Colonic mucosa (tissue), 4 donors: ENCODE results near the gene GOSR2. TPM values are rescaled to one million over a fixed set of nuclear protein-coding genes. Genes with fewer than 3 reads are reported as not detected.

Experiments
- DNase-seq: peaks from one replicate; pipeline ENCODE4 v3.0.0-alpha.2; 2020
- H3K27ac ChIP-seq: fragments of 200-600 bp; one replicate; pipeline ENCODE4 v1.8.0; 2021
- H3K27me3 ChIP-seq: fragments of 200-600 bp; one replicate; pipeline ENCODE4 v1.8.0; 2021
- H3K36me3 ChIP-seq: fragments of 200-600 bp; one replicate; pipeline ENCODE4 v1.8.0; 2021
- H3K4me1 ChIP-seq: fragments of 200-600 bp; one replicate; pipeline ENCODE4 v1.8.0; 2021; ENCODE audit warnings: mild to moderate bottlenecking
- H3K4me3 ChIP-seq: fragments of 200-600 bp; one replicate; pipeline ENCODE4 v1.8.0; 2021
- H3K9ac ChIP-seq, 2 donors: one replicate each; pipeline ENCODE4 v1.7.0; 2013; ENCODE audit warnings: control low read depth in 2 of 2, low read depth in 2 of 2, low read length in 2 of 2
- H3K9me3 ChIP-seq: fragments of 200-600 bp; one replicate; pipeline ENCODE4 v1.8.0; 2021
- CTCF ChIP-seq: fragments of 200-600 bp; IDR thresholded peaks from one replicate; pipeline ENCODE4 v1.8.0; 2022; ENCODE audit warnings: antibody characterized with exemption, mild to moderate bottlenecking
- intact Hi-C: fragments of 100-400 bp; cut with DNase I; formaldehyde crosslinking; loops from one replicate; pipeline ENCODE4 v1.14.1; 2022
- total RNA-seq, 2 donors: library from RNA; stranded (reverse); fragmentation: NEBNext Ultra II Directional in 1 of 2; extraction: Animal tissue kit (Norgen Biotek cat#: 25700) in 1 of 2; gene quantifications; one replicate each; pipeline ENCODE4 v1.2.1, GENCODE V29; 2021
- donor health status: healthy.
- donor health status: DM: no; HTN: no; CAD: no.
- donor health status: DM: no; HTN: no; CAD: no.

GOSR2 gene
- total RNA-seq, 2 donors from 2014 or later = 36.5 to 39.4 TPM

DNA sequence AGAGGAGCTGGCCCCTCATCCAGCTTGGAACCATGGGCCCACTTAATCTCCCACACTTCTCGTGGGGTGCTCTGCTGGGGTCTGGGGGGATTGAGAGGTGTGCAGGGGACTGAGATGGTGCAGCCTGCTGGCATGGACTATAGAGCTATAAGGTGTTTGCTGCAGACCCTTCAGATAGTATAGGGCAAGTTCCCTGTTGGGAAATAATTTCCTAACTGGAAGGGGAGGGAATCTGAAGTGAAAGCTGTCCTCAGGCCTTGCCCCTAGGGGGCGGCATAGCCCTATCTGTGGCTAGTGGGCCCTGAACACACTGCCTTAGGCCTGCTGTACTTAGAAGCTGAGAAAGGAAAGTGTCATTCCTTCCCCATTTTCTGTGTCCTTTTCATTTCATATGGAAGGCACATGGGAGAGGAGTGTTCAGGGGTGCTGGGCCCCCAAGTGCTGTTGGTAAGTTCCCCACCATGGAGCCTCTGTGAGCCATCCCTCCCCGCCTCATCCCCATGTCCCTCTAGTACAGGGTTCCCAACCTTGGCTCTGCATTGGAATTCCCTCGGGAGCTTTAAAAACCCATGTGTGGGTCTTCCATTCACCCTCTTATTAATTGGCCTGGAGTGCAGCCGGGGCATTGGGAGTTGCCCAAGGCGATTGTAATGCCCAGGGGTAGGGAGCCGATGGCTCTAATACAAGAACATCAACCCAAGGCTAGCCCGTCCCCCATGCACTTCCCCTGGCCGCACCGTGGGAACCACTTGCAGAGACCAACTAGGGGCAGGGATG is 19.7 kb downstream of the GOSR2 start:
- Histone ChIP-seq H3K27me3 (no peaks in the 10 kb centered on the region), H3K9ac (no peak overlapping the region), H3K4me3 (no peak overlapping the region), H3K36me3 (peaks cover 9% of the 10 kb centered on the region), H3K4me1 (no peaks in the 10 kb centered on the region), H3K27ac (no peak overlapping the region), H3K9me3 (no peaks in the 10 kb centered on the region)
- intact Hi-C loops = loop anchor here (2.0 to 5.0 kb wide), 2 partner anchors 58 to 100 kb away; no protein-coding TSS in a partner anchor
- peak; percentile 76 for TF ChIP-seq CTCF
- DNase-seq = peak; percentile 71

GRCh38 chr17:46943218-46943500 is 20.2 kb downstream of the GOSR2 start:
- Histone ChIP-seq H3K4me1 (no peaks in the 10 kb centered on the region), H3K9ac (no peak overlapping the region), H3K27ac (no peak overlapping the region), H3K9me3 (no peaks in the 10 kb centered on the region), H3K27me3 (no peaks in the 10 kb centered on the region), H3K4me3 (no peak overlapping the region), H3K36me3 (peaks cover 9% of the 10 kb centered on the region)
- intact Hi-C loops = loop anchor here (2.0 to 5.0 kb wide), 2 partner anchors 58 to 101 kb away; no protein-coding TSS in a partner anchor
- DNase-seq = no peak
- TF ChIP-seq CTCF = no peak

- TF ChIP-seq CTCF = no peak
- no peaks in the 10 kb centered on the region for H3K27me3 ChIP-seq
- intact Hi-C loops = loop anchor here (2.0 to 5.0 kb wide), 2 partner anchors 57 to 101 kb away; no protein-coding TSS in a partner anchor
- peaks cover 9% of the 10 kb centered on the region for H3K36me3 ChIP-seq
- H3K4me1 ChIP-seq = no peaks in the 10 kb centered on the region
- DNase-seq = no peak
- H3K9ac ChIP-seq = no peak overlapping the region
- no peaks in the 10 kb centered on the region for H3K9me3 ChIP-seq
- H3K27ac ChIP-seq = no peak overlapping the region
- H3K4me3 ChIP-seq = no peak overlapping the region
Measured at GRCh38 chr17:46943501-46944393, 20.8 kb downstream of the GOSR2 start.

GRCh38 chr17:46944931-46945330 is 22.0 kb downstream of the GOSR2 start:
- no peaks in the 10 kb centered on the region for H3K4me1 ChIP-seq

More at GRCh38 chr17:46944931-46945330, 22.0 kb downstream of the GOSR2 start:
- Histone ChIP-seq H3K27me3 (no peaks in the 10 kb centered on the region), H3K9ac (no peak overlapping the region), H3K4me3 (no peak overlapping the region), H3K36me3 (no peaks in the 10 kb centered on the region), H3K9me3 (no peaks in the 10 kb centered on the region), H3K27ac (no peak overlapping the region)
- no peak for DNase-seq
- TF ChIP-seq CTCF = no peak
- intact Hi-C loops = loop anchor here (5.0 kb wide), 1 partner anchor 103 kb away; no protein-coding TSS in a partner anchor
